Left ventricle myocardium superior (tissue), 1 donor: Measurements from ENCODE around the gene NTN5. TPM values are rescaled to one million over a fixed set of nuclear protein-coding genes. Genes with fewer than 3 reads are reported as not detected.

Source experiments
- total RNA-seq: library from RNA; stranded (reverse); fragmentation: NEBNext Ultra II Directional; extraction: Animal tissue kit (Norgen Biotek cat#: 25700); gene quantifications from one replicate; pipeline ENCODE4 v1.2.1, GENCODE V29; 2021
- donor health status: DM: no; HTN: yes; CAD: no; lungs with severe emphysema.

The NTN5 gene
- total RNA-seq, 1 donor from 2014 or later, result not detected

Other genes starting within 250 kb of the NTN5 start
- gene GRWD1, start 227.0 kb downstream of the NTN5 start, total RNA-seq, result 15.7 TPM
- gene KCNJ14, start 217.4 kb downstream of the NTN5 start, total RNA-seq, result 0.35 TPM
- gene CYTH2, start 203.6 kb downstream of the NTN5 start, total RNA-seq, result 33.4 TPM
- 1.4 TPM for gene LMTK3, start 161.2 kb downstream of the NTN5 start, total RNA-seq
- gene SULT2B1, start 120.8 kb downstream of the NTN5 start, total RNA-seq, result 0.35 TPM
- not detected for gene SPACA4, start 66.3 kb downstream of the NTN5 start, total RNA-seq
- gene FAM83E, start 57.9 kb downstream of the NTN5 start, total RNA-seq, result not detected
- 554 TPM for gene RPL18, start 53.8 kb downstream of the NTN5 start, total RNA-seq
- 7.2 TPM for gene SPHK2, start 53.5 kb downstream of the NTN5 start, total RNA-seq
- 22.8 TPM for gene DBP, start 35.6 kb downstream of the NTN5 start, total RNA-seq
- 6.3 TPM for gene CA11, start 26.8 kb downstream of the NTN5 start, total RNA-seq
- not detected for gene FUT2, start 23.0 kb upstream of the NTN5 start, total RNA-seq
- 3.0 TPM for gene MAMSTR, start 46.7 kb upstream of the NTN5 start, total RNA-seq
- 13.7 TPM for gene RASIP1, start 67.6 kb upstream of the NTN5 start, total RNA-seq
- 1.0 TPM for gene IZUMO1, start 73.9 kb upstream of the NTN5 start, total RNA-seq
- gene FUT1, start 79.6 kb upstream of the NTN5 start, total RNA-seq, result 1.6 TPM
- not detected for gene FGF21, start 82.5 kb upstream of the NTN5 start, total RNA-seq
- 64.6 TPM for gene BCAT2, start 138.0 kb upstream of the NTN5 start, total RNA-seq
- gene HSD17B14, start 163.5 kb upstream of the NTN5 start, total RNA-seq, result 1.2 TPM
- 22.2 TPM for gene PLEKHA4, start 195.6 kb upstream of the NTN5 start, total RNA-seq
- gene PPP1R15A, start 199.4 kb upstream of the NTN5 start, total RNA-seq, result 63.0 TPM
- not detected for gene TULP2, start 225.7 kb upstream of the NTN5 start, total RNA-seq
- gene NUCB1, start 227.3 kb upstream of the NTN5 start, total RNA-seq, result 265 TPM